ENCODE results near the gene TRABD2B. TPM values are rescaled to one million over a fixed set of nuclear protein-coding genes. Genes with fewer than 3 reads are reported as not detected.

The TRABD2B gene
- total and polyA plus RNA-seq, 2 of the 4 experiments (the other 2 are of a cell fraction): not detected

DNA sequence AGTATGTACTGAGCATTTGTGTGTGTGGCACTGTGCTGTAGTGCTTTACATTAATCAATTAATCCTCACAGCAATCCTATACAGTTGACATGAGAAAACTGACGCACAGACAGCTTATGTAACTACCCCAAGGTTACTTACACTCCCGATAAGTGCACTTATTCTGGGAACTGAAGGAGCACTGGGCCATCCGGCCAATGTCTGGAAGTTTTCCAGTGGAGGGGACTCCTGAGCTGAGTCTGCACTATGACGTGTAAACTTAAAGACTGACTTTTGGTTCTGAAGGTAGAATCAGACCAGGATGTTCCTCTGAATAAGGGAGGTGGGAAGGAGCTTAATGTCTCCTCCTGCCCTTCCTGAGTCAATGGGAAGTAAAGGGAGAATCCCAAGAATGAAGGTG is 12.2 kb downstream of the TRABD2B start:
- Histone ChIP-seq H3K14ac (replicated peaks; ENCODE audit: low read depth, low read length) (no peak overlapping the region), H3K79me1 (ENCODE audit: low read depth in 1 of 2, low read length in 2 of 2) (no peaks in the 10 kb centered on the region), H3K4ac (ENCODE audit: low read depth, low read length) (no peak overlapping the region), H3K18ac (ENCODE audit: low read depth, low read length) (no peak overlapping the region), H3K9ac (ENCODE audit: low read depth, low read length) (no peak overlapping the region), H2AFZ (replicated peaks; ENCODE audit: low read length, poor library complexity) (no peak overlapping the region), H4K5ac (ENCODE audit: low read depth, low read length) (no peak overlapping the region), H3K4me1 (ENCODE audit: control insufficient read depth, insufficient read depth, low read length) (no peaks in the 10 kb centered on the region), H3K9me3 (ENCODE audit: control insufficient read depth, insufficient read depth, low read length) (no peaks in the 10 kb centered on the region), H4K20me1 (ENCODE audit: insufficient read depth, low read length) (no peaks in the 10 kb centered on the region), H2BK5ac (ENCODE audit: low read depth, low read length, poor library complexity, severe bottlenecking) (no peak overlapping the region), H2AK9ac (replicated peaks; ENCODE audit: low read depth, low read length, poor library complexity) (no peak overlapping the region), H2BK20ac (ENCODE audit: low read depth, low read length) (no peak overlapping the region), H2AK5ac (ENCODE audit: low read depth, low read length) (no peak overlapping the region), H4K91ac (ENCODE audit: insufficient read depth, low read depth, low read length) (no peak overlapping the region), H2BK15ac (ENCODE audit: low read depth, low read length) (no peak overlapping the region), H3K9me1 (ENCODE audit: insufficient read depth, low read length) (no peaks in the 10 kb centered on the region), H4K8ac (ENCODE audit: low read depth in 2 of 2, low read length in 2 of 2) (no peak overlapping the region), H3K23ac (ENCODE audit: low read depth, low read length) (no peak overlapping the region), H2BK120ac (ENCODE audit: low read depth, low read length) (no peak overlapping the region), H3K4me2 (ENCODE audit: low read depth, low read length) (no peak overlapping the region), H3K27ac (ENCODE audit: insufficient read depth, low read length) (no peak overlapping the region), H3K27me3 (ENCODE audit: control insufficient read depth, insufficient read depth, low read length) (peaks cover 10% of the 10 kb centered on the region), H3K4me3 (ENCODE audit: insufficient read depth, low read depth, low read length) (no peak overlapping the region), H3K56ac (ENCODE audit: extremely low read depth, insufficient read depth, low read length) (no peak overlapping the region), H3K36me3 (ENCODE audit: control insufficient read depth, insufficient read depth, low read length) (no peaks in the 10 kb centered on the region)
- whole genome bisulfite sequencing, 2 experiments (ENCODE audit: extremely low coverage in 2 of 2, insufficient read length in 1 of 2): 20% methylated on average over 1 of the region's 4 CpGs; no CpG with 5 or more reads in 1 of the 2 experiments
- no peak for DNase-seq
- TF ChIP-seq RAD21 (IDR thresholded peaks at IDR 0.05; ENCODE audit: low read length) (no peak), RFX5 (IDR thresholded peaks at IDR 0.05; ENCODE audit: low read depth, low read length) (no peak), MAZ (IDR thresholded peaks at IDR 0.05; ENCODE audit: borderline replicate concordance, low read depth, low read length) (no peak), NFE2L2 (IDR thresholded peaks at IDR 0.05; ENCODE audit: low read depth, low read length) (no peak), CHD1 (IDR thresholded peaks at IDR 0.05; ENCODE audit: low read depth, low read length) (no peak), SMC3 (IDR thresholded peaks at IDR 0.05; ENCODE audit: low read depth, low read length) (no peak), BHLHE40 (IDR thresholded peaks at IDR 0.05; ENCODE audit: low read depth, low read length) (no peak), FOS (IDR thresholded peaks at IDR 0.05; ENCODE audit: low read depth, low read length) (no peak), RCOR1 (IDR thresholded peaks at IDR 0.05; ENCODE audit: insufficient replicate concordance, low read length) (no peak), POLR2A (IDR thresholded peaks at IDR 0.05; ENCODE audit: low read depth, low read length) (no peak), CEBPB (IDR thresholded peaks at IDR 0.05; ENCODE audit: low read depth, low read length) (no peak), MXI1 (IDR thresholded peaks at IDR 0.05; ENCODE audit: borderline replicate concordance, low read depth, low read length) (no peak), MAFK (IDR thresholded peaks at IDR 0.05; ENCODE audit: low read depth, low read length) (no peak)
- TF ChIP-seq, protein P1, sequence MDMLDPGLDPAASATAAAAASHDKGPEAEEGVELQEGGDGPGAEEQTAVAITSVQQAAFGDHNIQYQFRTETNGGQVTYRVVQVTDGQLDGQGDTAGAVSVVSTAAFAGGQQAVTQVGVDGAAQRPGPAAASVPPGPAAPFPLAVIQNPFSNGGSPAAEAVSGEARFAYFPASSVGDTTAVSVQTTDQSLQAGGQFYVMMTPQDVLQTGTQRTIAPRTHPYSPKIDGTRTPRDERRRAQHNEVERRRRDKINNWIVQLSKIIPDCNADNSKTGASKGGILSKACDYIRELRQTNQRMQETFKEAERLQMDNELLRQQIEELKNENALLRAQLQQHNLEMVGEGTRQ (IDR thresholded peaks at IDR 0.05; ENCODE audit: low read depth, low read length): no peak
- TF ChIP-seq, protein P2, sequence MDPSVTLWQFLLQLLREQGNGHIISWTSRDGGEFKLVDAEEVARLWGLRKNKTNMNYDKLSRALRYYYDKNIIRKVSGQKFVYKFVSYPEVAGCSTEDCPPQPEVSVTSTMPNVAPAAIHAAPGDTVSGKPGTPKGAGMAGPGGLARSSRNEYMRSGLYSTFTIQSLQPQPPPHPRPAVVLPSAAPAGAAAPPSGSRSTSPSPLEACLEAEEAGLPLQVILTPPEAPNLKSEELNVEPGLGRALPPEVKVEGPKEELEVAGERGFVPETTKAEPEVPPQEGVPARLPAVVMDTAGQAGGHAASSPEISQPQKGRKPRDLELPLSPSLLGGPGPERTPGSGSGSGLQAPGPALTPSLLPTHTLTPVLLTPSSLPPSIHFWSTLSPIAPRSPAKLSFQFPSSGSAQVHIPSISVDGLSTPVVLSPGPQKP (IDR thresholded peaks at IDR 0.05; ENCODE audit: borderline replicate concordance, low read depth, low read length): no peak
- TF ChIP-seq, protein P3, sequence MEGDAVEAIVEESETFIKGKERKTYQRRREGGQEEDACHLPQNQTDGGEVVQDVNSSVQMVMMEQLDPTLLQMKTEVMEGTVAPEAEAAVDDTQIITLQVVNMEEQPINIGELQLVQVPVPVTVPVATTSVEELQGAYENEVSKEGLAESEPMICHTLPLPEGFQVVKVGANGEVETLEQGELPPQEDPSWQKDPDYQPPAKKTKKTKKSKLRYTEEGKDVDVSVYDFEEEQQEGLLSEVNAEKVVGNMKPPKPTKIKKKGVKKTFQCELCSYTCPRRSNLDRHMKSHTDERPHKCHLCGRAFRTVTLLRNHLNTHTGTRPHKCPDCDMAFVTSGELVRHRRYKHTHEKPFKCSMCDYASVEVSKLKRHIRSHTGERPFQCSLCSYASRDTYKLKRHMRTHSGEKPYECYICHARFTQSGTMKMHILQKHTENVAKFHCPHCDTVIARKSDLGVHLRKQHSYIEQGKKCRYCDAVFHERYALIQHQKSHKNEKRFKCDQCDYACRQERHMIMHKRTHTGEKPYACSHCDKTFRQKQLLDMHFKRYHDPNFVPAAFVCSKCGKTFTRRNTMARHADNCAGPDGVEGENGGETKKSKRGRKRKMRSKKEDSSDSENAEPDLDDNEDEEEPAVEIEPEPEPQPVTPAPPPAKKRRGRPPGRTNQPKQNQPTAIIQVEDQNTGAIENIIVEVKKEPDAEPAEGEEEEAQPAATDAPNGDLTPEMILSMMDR (conservative IDR thresholded peaks at IDR 0.05; ENCODE audit: low read depth, low read length): no peak
- no peak for ATAC-seq (ENCODE audit: low read depth)
- no TSS peak for BruUV-seq (replicated peaks)
- in situ Hi-C loops (cut with MboI; ENCODE audit: low sequenced_read_pairs): no loop called here
- CTCF ChIA-PET: no interaction called here
- POLR2A ChIA-PET (ENCODE audit: unreplicated experiment): no interaction called here
- intact Hi-C loops (cut with micrococcal nuclease): no loop called here
- dilution Hi-C loops (cut with HindIII; ENCODE audit: low sequenced_read_pairs, unreplicated experiment): no loop called here
